NCI-H446 (cell line): ENCODE measurements around the gene JAG2.

Experiments
- DNase-seq, 2 experiments: peaks; one replicate each; lab custom pipeline; 2025; lab: John Stamatoyannopoulos, UW

Gene JAG2

DNA sequence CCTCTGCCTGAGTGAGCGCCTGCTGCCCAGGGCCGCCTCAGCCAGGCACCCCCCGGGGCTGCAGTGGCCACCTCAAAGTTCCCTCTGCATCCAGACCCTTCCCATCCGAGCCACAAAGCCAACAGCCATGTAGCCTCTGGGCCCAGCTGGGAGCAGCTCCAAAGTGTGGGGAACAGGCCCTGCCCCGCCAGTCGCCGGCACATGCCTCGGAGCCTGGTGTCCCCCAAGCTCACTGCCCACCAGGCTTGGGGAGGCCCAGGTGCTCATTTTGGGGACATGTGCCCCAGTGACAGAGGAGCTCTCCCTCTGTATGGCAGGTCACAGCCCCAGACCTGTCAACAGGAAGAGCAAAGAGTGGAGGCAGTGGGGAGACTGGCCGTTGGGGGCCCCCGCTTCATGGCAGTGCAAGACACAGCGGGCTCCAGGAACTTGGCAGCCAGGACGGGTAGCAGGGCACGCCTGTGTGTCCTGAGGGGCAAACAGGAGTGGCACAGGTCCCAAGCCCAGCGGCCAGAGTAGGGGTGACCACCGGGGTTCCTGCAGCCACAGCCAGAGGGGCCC, 29.9 kb downstream of the JAG2 start:
- no peak for DNase-seq

DNA sequence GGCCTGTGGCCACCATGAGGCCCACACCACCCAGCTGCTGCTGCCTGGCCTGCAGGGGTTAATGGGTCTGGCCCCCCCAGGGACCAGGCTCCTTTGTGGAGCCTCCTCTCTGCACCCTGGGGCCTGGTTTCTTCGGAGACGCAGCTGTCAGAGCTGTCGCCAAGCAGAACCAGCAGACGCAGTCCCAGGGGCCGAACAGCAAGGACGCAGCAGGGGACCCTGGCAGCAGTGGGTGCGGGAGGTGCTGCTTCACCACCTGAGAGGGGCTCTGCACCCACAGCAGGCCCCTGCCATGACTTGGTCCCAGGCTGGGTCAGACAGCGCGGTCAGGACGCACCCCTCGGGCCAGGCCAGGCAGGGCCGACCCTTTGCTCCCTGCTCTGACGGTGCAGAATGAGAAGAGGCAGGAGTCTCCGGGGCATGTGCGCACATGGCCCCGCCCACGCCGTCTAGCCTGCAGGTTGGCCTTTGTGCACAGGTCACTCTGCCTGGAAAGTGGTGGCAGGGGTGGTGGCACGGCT, 30.5 kb downstream of the JAG2 start:
- DNase-seq = no peak

DNA sequence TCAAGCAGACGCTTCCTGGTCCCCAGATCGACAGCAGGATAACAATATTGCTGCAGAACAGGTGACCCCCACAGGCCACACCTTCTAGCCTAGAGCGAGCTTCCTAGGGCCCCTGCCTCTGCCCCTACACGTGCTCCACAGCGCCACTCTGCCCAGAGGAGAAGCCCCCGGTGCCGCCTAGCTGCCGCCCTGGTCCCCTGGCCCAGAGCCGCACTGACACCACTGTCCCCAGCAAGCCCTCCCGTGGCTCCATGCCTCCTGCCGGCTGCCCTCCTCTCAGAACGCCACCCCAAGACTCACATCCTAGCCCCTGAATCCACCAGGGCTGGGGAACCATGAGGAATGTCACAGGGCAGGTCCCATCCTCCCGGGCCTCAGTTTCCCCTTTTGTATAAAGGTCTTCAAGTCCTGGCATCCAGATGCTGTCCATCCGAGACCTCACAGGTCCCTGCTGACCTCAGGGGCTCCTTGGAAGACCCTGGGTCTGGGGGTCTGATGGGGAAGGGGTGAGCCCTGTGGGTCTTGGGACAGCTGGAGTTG, 31.0 kb downstream of the JAG2 start:
- DNase-seq = no peak

DNA sequence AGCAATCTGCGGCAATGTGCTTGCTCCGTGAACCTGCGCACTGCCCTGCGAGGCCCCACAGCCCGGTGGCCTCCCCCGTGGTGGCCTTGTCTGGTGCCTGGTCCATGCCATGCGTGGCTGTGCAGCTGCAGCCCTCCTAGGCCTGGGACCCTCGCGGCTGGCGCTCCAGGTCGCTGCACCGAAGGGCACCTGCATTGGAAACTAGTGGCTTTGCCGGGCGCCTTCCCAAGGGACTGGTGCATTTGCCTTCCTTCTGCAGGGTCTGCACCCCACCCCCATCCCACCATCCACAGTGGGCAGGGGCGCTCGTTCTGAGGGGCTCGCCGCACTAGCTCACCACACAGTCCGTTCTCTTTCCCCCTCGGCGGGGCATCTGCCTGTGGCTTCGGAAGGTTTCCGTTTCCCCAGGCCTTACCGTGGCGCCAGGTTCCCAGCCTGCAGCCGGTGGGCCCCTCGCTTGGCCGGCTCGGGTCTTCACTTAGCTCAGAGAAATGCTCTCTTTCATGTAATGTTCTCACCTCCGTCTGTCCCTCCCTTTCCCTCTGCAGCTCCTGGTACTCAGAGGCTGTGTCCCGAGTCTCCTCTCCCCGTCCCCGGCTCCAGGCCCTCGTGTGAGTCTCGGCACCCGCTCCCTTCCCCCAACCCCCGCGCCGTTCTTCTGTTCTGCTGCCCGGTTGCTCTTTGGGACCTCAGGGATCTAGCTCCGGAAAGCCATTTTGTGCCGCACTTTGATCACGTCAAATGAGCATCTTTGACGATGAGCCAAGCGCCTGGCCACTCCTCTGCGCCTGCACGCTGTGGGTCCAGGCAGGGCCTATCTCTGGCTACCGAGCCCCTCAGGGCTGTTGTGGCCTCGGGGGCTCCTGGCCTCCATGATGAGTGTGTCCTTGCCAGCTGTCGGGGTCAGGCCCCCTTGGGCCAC, 31.9 kb downstream of the JAG2 start:
- no peak for DNase-seq

DNA sequence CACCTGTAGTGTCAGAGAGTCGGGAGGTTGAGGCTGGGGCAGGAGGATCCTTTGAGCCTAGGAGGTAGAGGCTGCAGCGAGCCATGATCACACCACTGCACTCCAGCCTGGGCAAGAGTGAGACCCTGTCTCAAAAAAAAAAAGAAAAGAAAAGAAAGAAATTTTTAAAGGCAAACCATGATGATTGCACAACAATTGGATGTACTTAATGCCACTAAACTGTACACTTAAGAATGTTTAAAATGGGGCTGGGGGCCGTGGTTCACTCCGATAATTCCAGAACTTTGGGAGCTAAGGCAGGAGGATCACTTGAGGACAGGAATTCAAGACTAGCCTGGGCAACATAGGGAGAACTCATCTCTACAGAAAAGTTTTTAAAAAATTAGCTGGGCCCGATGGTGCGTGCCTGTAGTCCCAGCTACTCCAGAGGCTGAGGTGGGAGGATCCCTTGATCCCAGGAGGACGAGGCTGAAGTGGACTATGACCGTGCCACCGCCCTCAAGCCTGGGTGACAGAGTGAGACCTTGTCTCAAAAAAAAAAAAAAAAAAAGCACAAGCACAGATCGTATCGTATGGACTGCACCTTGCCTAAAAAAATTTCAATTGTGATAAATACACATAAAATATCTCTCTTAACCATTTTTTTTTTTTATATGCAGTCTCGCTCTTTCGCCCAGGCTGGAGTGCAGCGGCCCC, 32.7 kb downstream of the JAG2 start:
- DNase-seq = no peak

DNA sequence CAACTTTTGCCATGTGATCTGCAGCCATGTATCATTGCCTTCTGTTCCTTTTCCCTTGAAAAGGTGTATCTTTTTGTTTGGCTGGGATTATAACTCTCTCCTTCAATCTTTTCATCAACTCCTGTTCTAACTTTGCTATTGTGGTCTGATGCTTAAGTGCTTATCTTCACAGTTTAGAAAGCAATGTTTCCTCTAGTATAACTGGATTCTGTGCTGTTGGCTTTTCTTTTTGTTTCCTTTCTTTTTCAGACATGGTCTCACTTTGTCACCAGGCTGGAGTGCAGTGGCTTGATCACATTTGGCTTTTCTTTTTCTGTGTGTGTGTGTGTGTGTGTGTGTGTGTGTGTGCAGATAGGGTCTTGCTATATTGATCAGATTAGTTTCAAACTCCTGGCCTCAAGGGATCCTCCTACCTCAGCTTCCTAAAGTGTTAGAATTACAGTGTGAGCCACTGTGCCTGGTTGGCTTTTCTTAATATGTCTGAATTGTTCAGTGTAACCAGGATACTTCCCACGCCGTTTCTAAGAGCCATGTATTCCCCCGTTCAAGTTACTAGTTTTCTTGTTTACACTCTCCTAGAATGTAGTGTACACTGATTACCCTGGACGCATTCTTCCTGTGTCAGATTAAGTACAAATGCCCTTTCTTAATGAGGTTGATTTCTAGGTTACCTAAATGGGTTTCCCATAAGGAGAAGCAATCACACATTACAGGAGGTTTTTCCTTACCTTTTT, 35.5 kb downstream of the JAG2 start:
- no peak for DNase-seq

DNA sequence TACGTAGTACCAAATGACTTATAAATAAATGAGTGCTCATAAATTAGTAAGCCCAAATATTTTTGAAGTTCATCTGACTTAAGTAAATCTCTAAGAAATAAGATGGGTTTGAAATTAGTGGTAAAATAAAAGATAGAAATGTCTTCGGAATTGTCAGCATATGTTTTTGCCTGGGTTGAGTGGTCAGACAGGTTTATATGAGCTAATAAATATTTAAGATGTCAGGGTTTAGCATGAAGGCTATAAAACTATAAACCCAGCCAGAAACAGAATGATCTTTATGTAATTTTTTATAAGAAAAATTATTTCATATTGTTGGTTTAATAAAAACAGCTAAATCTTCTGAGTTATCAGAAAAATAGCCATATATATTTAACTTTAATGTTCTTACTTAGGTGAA, 37.3 kb downstream of the JAG2 start:
- no peak for DNase-seq

DNA sequence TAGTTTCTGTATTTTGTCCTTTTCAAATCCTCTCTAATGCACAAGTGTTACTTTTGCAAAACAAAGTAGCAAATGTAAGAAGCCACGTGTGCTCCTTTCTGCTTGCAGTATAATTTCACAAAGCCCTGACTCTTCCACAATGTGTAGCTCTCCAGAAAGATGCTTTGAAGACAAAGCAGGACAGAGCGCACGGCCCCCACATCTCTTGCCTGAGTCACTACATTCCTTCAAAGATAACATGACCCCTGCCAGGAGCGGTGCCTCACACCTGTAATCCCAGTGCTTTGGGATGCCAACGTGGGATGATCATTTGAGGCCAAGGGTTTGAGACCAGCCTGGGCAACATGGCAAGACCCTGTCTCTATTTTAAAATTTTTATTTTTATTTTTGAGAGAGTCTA, 40.5 kb downstream of the JAG2 start:
- no peak for DNase-seq

DNA sequence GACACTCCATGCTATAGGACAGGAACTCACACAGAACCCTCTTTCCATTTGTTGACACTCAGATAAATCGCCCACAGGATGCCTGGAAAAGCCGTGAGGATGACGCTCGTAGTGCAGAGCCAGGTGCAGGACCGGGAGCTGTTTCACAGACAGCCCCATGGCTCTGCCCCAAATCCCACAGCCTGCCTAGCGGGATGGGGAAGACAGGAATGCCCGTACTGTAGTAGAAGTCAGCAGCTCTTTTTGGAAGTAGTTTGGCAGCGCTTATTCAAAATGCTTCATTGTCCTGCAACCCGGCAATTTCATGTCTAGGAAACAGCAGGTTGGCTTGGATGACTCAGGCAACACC, 41.6 kb downstream of the JAG2 start:
- no peak for DNase-seq

DNA sequence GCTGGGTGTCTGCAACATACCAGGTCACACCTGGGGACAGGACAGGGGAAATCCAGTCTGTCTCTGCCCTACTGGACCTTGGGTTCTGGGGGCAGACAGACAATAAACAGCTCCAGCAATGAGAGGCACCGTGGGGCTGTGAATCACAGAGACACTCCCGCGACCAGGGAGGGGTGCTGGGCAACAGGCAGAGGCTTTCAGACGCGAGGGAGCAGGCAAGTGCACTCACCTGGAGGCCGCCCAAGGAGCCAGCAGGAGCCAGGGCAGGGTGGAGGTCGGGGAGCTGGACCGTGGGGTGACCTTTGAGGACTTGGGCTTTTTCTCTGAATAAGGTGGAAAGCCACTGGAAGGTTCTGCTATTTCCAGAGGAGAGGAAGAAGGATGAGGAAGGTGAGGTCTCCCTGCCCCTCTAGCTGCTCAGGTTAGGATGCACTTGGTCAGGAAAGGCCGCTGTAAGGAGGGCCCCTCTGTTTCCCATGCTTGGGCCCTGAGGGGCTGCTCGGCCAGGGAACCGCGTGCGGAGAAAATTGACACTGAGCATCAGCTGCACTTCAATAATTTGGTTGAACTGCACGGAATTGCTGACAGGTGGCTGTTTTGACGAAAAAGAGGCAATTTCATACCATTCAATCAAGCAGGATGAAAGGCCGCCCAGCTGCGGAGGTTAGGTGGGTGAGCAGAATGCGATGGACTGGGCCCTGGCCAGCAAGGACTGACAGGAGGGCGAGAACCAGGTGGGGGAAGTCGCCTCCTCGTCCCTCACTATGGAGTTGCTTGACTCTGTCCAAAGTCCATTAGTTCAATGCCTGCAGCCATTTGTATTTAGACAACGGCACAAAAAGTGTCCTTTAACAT, 42.2 kb downstream of the JAG2 start:
- no peak for DNase-seq

DNA sequence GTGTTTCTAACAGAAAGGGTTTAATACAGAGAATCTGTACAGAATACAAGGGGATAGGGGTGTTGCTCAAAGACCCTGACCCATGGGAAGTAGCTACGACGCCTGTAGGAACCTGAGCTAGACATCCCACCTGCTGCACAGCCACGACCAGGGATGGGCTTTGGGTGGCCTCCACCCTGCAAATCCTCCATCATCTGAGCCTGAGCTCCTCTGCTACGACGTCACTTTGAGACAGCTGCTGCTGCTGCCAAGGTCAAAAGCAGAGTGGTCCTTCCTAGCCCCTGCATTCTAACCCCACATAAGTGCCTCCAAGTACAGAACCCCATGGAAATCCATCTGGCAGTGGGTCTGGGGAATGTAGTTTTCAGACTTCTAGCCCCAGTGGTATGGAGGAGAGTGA, 43.8 kb downstream of the JAG2 start:
- no peak for DNase-seq

DNA sequence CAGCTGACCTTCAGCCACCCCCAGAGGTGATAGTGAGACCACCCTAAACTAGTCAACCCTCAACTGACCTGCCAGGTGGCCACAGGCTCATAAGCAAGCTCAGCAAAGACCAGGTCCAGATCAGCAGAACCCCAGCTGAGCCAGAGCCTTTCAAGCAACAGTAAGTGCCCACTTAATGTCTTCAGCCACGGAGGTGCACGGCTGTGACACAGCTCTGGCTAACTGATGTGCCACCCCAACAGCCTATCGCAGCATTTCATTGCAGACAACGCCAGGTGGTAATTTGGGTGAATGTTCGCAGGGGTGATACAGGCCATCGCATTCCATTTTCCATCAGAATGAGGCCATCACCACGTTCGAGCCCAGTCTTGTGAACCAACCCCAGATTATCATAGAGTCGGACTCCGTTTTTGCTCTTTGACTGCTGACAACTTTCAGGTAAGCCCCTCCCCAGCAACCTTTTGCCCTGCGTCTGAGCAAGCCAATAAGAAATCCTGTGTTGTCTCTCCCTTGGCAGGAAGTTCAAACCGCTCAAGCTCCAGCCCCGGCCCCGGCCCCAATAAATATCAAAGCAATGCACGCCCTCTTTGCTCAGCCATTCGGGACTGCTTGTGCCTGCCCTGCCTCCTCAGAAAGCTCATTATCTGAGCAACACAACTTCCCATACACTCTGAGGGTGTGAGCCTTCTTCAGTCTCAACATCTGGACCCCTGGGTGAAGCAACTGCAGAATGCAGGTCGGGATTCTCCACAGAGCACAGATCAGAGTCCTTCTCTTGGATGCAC, 44.4 kb downstream of the JAG2 start:
- DNase-seq = no peak

DNA sequence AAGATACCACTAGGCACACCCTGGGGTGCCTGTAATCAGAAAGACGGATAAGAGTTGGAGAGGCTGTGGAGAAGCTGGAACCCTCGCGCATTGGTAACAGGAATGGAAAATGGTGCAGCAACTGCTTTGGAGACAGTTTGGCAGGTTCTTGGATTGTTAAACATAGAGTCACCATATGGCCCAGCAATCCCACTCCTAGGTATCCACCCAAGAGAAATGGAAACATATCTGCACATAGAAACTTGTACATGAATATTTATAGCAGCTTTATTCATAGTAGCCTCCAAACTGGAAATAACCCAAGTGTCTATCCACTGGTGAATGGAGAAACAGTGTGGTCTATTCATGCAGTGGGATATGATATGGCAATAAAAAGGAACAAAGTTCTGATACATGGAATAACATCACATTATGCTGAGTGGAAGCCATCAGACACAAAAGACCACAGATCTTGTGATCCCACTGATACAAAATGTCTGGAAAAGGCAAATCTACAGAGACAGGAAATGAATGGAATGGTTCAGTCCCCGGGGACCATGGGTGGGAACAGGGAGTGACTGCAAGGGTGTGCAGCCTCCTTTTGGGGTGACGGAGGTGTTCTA, 45.4 kb downstream of the JAG2 start:
- no peak for DNase-seq

DNA sequence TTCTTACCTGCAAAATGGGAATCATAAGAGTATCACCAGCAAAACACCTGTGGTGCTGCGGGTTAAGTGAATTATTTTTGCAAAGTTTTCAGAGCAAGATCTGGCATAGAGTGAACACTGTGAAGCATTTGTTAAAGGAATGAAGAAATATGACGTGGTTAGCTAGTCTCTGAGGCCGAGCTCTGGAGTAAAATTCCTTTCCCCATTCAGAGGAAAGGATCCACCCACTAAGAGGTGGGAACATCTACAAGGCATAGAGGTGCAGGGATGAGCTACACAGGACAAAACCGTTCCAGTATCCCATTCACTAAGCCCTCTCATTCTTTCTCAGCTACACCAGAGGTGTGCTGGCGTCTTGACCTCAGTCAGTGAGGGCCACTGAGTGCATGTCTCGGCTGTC, 48.5 kb downstream of the JAG2 start:
- DNase-seq = no peak

DNA sequence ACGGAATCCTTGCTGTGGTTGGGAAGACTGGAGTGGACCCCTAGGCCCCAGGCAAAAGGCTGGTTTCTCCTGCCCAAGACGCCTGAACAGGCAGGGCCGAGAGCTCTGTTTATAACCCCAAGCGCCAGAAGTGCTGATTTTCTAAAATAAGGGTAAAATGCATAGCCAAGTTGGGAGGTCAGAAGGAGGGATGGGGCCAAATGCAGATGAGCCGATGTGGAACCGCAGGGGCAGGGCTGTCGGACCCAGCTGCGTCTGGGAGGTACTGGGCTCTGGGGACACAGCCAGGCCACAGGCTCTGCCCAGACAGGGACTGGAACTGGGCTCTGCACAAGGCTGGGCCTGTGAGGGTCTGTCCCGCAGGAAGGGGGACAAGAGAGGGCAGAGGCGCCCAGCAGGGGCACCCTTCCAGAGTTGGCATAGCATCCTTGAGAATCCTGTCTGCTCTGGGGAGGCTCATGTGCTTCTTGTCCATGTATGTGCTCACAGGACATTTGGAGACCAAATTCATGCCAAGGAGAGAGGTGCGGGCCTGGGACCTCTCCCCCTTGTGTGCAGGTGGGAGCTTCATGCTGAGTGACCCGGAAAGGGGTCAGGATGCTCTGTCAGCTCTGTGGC, 49.1 kb downstream of the JAG2 start:
- DNase-seq = no peak

DNA sequence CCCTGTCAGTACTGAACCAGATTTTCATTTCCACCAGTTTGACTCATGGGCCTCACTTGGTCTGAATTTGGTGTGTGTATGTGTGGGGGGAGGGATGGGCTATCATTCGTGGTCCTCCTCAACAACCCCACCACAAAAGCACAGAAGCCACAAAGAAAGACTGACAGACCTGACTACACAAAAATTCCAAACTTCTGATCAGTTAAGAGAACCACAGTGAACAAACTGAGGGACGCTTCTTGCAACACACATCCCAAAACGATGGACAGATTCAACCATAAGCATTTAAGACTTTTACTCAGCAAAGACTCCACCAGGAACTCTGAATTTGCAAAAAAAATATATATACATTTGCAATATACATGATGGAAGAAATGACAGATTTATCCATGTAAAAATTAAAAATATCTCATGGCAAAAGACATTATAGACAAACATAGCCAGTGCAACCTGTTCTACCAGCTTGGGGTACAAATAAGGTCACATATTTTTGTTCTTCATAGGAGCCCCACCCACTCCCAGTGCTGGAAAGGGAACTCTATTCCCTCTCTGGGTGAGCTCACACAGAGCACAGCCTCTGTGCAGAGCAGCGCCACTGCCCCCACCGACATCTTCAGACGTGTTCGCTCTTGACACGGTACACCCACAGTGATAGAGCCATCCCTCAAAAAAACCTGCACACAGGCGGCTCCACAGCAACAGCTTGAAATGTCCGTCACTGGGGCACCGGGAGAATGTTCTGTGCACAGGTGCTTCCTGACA, 49.7 kb downstream of the JAG2 start:
- no peak for DNase-seq

DNA sequence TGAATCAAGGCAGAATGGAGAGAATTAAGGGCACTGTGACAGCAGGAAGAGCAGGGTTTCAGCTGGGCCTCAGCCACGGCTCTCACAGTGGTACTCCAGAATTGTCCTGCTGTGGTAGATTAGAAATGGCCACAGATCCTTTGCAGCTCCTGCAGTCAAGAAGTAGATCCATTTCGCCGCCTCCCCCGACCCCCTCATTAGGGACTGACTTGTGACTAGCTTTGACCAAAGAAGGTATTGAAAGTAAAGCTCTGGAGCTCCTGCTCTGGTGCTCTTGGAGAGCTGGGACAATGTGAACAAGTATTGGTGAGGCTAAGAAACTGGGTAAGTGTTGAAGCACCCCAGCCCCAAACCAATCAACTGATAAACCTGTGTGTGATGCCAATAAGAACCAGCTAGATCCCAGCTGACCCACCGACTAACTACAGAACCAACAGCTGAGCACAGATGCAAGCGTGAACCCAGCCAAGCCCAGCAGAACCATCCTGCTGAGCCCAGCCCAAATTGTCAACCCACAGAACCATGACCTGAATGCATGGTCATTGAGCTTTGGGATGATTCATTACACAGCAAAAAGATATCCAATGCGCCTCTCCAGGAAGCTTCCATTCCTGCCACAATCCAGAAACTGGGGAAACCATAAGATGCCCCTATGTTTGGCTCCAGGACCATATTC, 50.7 kb downstream of the JAG2 start:
- no peak for DNase-seq

DNA sequence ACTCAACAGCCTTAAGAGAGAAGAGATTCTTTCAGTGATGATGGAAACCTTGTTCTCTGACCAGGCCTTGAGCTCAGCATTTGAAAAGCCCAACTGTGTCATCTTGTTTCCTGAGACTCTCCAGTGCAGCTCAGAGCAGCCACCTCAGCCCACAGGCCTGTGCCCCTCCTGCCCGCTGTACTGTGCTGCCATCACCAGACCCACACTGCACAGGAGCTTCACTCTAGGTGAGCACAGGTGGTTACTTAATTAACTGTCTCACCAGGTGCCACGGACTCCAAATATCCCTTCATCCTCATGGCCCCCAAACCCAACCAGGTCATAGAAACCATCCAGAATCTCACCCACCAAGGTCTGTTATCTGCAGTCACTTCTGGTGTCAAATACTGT, 51.3 kb downstream of the JAG2 start:
- no peak for DNase-seq
